ENCODE results near the gene HDAC4. TPM values are rescaled to one million over a fixed set of nuclear protein-coding genes. Genes with fewer than 3 reads are reported as not detected.

HDAC4 gene
- total and polyA plus RNA-seq, 4 donors: 2.9 to 37.2 (median 4.4) TPM

DNA sequence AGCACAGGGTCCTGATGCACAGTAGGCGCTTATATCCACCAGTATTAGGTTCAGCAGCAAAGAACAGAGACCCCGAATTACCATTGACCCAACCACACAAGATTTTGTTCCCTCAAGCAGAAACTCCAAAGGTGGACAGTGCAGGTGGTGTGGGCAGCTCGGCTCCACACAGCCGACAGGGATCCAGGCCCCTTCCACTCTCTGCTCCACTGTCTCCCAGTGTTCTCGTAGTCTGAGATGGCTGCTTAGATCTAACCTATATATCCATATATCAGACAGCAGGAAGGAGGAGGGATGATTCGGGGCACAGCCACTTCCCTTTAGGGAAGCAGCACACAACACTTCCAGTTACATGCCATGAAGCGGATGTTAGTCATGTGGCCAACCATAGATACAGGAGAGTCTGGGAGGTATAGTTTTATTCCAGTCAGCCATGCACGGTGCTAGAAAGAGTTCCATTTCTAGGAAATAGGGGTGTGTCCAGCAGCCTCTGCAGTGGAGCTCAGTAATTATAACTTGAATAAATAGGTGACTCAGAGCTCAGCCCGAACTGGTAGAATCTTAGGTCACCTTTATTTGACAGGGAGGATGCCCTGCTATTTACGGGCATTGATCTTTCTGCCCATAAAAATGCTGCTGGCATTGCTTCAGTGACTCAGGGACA lies 394.1 kb downstream of the HDAC4 start:
- Histone ChIP-seq H3K4me1 (ENCODE audit: control insufficient read depth in 4 of 4, insufficient read depth in 4 of 4, low read length in 3 of 4) (no peaks in the 10 kb centered on the region), H3K36me3 (ENCODE audit: control insufficient read depth in 4 of 4, insufficient read depth in 3 of 4, low read depth in 1 of 4, low read length in 3 of 4) (no peaks in the 10 kb centered on the region), H3K4me3 (ENCODE audit: low read depth in 1 of 3, low read length in 3 of 3) (no peak overlapping the region), H3K27ac (ENCODE audit: low read depth in 1 of 2, low read length in 2 of 2) (no peak overlapping the region), H3K9me3 (ENCODE audit: control insufficient read depth in 4 of 4, low read length in 3 of 4) (peaks cover 0 to 3% (median 0%) of the 10 kb centered on the region in 4 donors), H3K9ac (ENCODE audit: low read depth in 1 of 2, low read length in 2 of 2) (no peak overlapping the region), H3K27me3 (ENCODE audit: control insufficient read depth in 4 of 4, insufficient read depth in 4 of 4, low read length in 3 of 4) (no peaks in the 10 kb centered on the region)
- WGBS: 80% methylated on average over 10 of the region's 10 CpGs
- no peak for DNase-seq (ENCODE audit: low spot score)
- TF ChIP-seq EGR1 (IDR thresholded peaks at IDR 0.05; ENCODE audit: low read depth in 2 of 2): no peak
- TF ChIP-seq YY1 (IDR thresholded peaks at IDR 0.05): no peak

DNA sequence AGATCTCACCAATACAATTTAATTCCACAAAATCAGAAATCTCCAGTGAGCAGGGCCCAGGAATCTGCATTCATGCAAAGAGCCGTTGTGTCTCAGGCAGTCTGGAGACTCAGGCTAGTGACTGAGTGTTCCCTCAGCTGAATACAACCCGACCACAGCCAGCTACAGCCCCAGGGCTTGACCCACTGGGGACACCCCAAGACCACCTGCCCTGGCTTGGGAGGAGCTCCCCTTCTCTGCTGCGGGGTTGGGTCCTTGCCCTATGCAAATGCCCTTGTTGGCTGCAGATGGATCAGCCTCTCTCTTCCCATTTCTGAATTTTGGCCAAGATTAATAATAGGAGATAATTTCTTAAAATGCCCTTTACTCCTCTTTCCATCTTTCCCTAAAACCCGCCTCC lies 395.2 kb downstream of the HDAC4 start:
- Histone ChIP-seq H3K9ac (ENCODE audit: low read depth in 1 of 2, low read length in 2 of 2) (no peak overlapping the region), H3K4me1 (ENCODE audit: control insufficient read depth in 4 of 4, insufficient read depth in 4 of 4, low read length in 3 of 4) (no peaks in the 10 kb centered on the region), H3K4me3 (ENCODE audit: low read depth in 1 of 3, low read length in 3 of 3) (no peak overlapping the region), H3K36me3 (ENCODE audit: control insufficient read depth in 4 of 4, insufficient read depth in 3 of 4, low read depth in 1 of 4, low read length in 3 of 4) (no peaks in the 10 kb centered on the region), H3K27me3 (ENCODE audit: control insufficient read depth in 4 of 4, insufficient read depth in 4 of 4, low read length in 3 of 4) (no peaks in the 10 kb centered on the region), H3K27ac (ENCODE audit: low read depth in 1 of 2, low read length in 2 of 2) (no peak overlapping the region), H3K9me3 (ENCODE audit: control insufficient read depth in 4 of 4, low read length in 3 of 4) (peaks cover 0 to 3% (median 0%) of the 10 kb centered on the region in 4 donors)
- no peak for DNase-seq (ENCODE audit: low spot score)
- TF ChIP-seq JUND (IDR thresholded peaks at IDR 0.05) (no peak), HNF4G (IDR thresholded peaks at IDR 0.05) (no peak), GABPA (IDR thresholded peaks at IDR 0.05 in 1 of 2, conservative IDR thresholded peaks at IDR 0.05 in 1 of 2) (no peak), TAF1 (conservative IDR thresholded peaks at IDR 0.05) (no peak), HNF4A (conservative IDR thresholded peaks at IDR 0.05) (no peak), RXRA (IDR thresholded peaks at IDR 0.05) (no peak), FOXA2 (IDR thresholded peaks at IDR 0.05) (no peak), EGR1 (IDR thresholded peaks at IDR 0.05; ENCODE audit: low read depth in 2 of 2) (no peak), RAD21 (IDR thresholded peaks at IDR 0.05) (no peak)
- TF ChIP-seq, protein P1, sequence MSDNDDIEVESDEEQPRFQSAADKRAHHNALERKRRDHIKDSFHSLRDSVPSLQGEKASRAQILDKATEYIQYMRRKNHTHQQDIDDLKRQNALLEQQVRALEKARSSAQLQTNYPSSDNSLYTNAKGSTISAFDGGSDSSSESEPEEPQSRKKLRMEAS (IDR thresholded peaks at IDR 0.05): no peak
- TF ChIP-seq, protein P2, sequence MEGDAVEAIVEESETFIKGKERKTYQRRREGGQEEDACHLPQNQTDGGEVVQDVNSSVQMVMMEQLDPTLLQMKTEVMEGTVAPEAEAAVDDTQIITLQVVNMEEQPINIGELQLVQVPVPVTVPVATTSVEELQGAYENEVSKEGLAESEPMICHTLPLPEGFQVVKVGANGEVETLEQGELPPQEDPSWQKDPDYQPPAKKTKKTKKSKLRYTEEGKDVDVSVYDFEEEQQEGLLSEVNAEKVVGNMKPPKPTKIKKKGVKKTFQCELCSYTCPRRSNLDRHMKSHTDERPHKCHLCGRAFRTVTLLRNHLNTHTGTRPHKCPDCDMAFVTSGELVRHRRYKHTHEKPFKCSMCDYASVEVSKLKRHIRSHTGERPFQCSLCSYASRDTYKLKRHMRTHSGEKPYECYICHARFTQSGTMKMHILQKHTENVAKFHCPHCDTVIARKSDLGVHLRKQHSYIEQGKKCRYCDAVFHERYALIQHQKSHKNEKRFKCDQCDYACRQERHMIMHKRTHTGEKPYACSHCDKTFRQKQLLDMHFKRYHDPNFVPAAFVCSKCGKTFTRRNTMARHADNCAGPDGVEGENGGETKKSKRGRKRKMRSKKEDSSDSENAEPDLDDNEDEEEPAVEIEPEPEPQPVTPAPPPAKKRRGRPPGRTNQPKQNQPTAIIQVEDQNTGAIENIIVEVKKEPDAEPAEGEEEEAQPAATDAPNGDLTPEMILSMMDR (IDR thresholded peaks at IDR 0.05; ENCODE audit: low read depth, low read length, missing input control): no peak
- TF ChIP-seq, protein P3, sequence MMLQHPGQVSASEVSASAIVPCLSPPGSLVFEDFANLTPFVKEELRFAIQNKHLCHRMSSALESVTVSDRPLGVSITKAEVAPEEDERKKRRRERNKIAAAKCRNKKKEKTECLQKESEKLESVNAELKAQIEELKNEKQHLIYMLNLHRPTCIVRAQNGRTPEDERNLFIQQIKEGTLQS (IDR thresholded peaks at IDR 0.05): no peak
- WGBS: 71% methylated on average over 4 of the region's 4 CpGs

DNA sequence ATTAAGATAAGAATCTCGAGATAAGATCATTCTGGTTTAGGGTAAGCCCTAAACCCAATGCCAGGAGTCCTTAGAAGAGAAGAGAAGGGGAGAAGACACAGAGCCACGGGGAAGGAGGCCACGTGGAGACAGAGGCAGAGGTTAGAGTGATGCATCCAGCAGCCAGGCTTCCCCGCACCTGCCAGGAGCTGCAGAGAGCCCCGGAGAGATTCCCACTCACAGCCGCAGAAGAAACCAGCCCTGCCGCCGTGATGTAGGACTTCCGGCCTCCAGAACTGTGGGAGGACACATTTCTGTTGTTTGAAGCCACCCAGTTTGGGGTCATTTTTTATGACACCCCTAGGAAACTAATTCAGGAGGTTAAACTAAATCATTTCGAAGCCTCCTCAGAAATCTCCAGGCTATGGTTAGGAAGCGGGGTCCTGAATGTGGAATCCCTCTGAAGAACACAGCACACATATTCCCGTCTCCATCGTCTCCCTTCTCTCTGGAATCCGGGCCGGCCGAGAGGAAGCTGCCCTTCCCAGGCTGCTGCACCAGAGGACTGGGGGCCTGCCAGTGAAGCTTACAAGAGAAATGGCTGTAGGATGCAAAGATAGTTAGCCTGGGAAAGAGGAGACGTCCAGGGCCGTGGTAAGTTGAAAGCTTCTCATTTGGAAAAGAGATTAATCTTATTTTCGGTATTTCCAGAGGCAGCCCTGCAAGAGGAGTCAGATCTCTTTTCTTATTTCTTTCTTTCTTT lies 396.4 kb downstream of the HDAC4 start:
- H3K9me3 ChIP-seq (ENCODE audit: control insufficient read depth in 4 of 4, low read length in 3 of 4): peaks cover 0 to 3% (median 0%) of the 10 kb centered on the region in 4 donors

More for the DNA sequence above, 396.4 kb downstream of the HDAC4 start:
- Histone ChIP-seq H3K27ac (ENCODE audit: low read depth in 1 of 2, low read length in 2 of 2) (no peak overlapping the region), H3K4me1 (ENCODE audit: control insufficient read depth in 4 of 4, insufficient read depth in 4 of 4, low read length in 3 of 4) (peaks cover 0 to under 1% (median 0%) of the 10 kb centered on the region in 4 donors), H3K9ac (ENCODE audit: low read depth in 1 of 2, low read length in 2 of 2) (no peak overlapping the region), H3K27me3 (ENCODE audit: control insufficient read depth in 4 of 4, insufficient read depth in 4 of 4, low read length in 3 of 4) (no peaks in the 10 kb centered on the region), H3K36me3 (ENCODE audit: control insufficient read depth in 4 of 4, insufficient read depth in 3 of 4, low read depth in 1 of 4, low read length in 3 of 4) (no peaks in the 10 kb centered on the region), H3K4me3 (ENCODE audit: low read depth in 1 of 3, low read length in 3 of 3) (no peak overlapping the region)
- DNase-seq (ENCODE audit: low spot score): no peak
- no peak for TF ChIP-seq SP1 (IDR thresholded peaks at IDR 0.05)
- no peak for TF ChIP-seq TAF1 (conservative IDR thresholded peaks at IDR 0.05)
- TF ChIP-seq, protein P4, sequence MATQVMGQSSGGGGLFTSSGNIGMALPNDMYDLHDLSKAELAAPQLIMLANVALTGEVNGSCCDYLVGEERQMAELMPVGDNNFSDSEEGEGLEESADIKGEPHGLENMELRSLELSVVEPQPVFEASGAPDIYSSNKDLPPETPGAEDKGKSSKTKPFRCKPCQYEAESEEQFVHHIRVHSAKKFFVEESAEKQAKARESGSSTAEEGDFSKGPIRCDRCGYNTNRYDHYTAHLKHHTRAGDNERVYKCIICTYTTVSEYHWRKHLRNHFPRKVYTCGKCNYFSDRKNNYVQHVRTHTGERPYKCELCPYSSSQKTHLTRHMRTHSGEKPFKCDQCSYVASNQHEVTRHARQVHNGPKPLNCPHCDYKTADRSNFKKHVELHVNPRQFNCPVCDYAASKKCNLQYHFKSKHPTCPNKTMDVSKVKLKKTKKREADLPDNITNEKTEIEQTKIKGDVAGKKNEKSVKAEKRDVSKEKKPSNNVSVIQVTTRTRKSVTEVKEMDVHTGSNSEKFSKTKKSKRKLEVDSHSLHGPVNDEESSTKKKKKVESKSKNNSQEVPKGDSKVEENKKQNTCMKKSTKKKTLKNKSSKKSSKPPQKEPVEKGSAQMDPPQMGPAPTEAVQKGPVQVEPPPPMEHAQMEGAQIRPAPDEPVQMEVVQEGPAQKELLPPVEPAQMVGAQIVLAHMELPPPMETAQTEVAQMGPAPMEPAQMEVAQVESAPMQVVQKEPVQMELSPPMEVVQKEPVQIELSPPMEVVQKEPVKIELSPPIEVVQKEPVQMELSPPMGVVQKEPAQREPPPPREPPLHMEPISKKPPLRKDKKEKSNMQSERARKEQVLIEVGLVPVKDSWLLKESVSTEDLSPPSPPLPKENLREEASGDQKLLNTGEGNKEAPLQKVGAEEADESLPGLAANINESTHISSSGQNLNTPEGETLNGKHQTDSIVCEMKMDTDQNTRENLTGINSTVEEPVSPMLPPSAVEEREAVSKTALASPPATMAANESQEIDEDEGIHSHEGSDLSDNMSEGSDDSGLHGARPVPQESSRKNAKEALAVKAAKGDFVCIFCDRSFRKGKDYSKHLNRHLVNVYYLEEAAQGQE (IDR thresholded peaks at IDR 0.05): no peak
- no peak for TF ChIP-seq FOXA1 (IDR thresholded peaks at IDR 0.05)
- WGBS: 83% methylated on average over 19 of the region's 19 CpGs
